Mesenchymal stem cell (in vitro differentiated cells and primary cell): ENCODE measurements around the gene MAJIN.

Experiments
- DNase-seq: peaks from one replicate; pipeline ENCODE4 v3.0.0-alpha.2; 2013
- H2AFZ ChIP-seq: one replicate; pipeline ENCODE4 v1.6.1; 2013; ENCODE audit warnings: low read depth, mild to moderate bottlenecking, control low read depth, inconsistent platforms, low read length, moderate library complexity
- H2AK5ac ChIP-seq: 2 replicates; pipeline ENCODE4 v1.6.1; 2013; ENCODE audit warnings: low read length, moderate library complexity, mild to moderate bottlenecking, inconsistent platforms; ENCODE audit not compliant: severe bottlenecking
- H2BK120ac ChIP-seq: one replicate; pipeline ENCODE4 v1.6.1; 2013; ENCODE audit warnings: low read depth, mild to moderate bottlenecking, inconsistent platforms, low read length, moderate library complexity
- H2BK12ac ChIP-seq, 2 experiments: one replicate each; pipeline ENCODE4 v1.6.1; 2013; ENCODE audit warnings: inconsistent platforms in 2 of 2, low read length in 2 of 2, mild to moderate bottlenecking in 2 of 2, moderate library complexity in 2 of 2, control low read depth in 1 of 2
- H2BK15ac ChIP-seq: one replicate; pipeline ENCODE4 v1.6.1; 2013; ENCODE audit warnings: mild to moderate bottlenecking, low read depth, inconsistent platforms; ENCODE audit not compliant: poor library complexity, severe bottlenecking
- H2BK5ac ChIP-seq: 2 replicates; pipeline ENCODE4 v1.6.1; 2013; ENCODE audit warnings: low read depth, mild to moderate bottlenecking, low read length, control low read depth, inconsistent platforms; ENCODE audit not compliant: poor library complexity, severe bottlenecking
- H3K14ac ChIP-seq, 2 experiments: one replicate each; pipeline ENCODE4 v1.6.1; 2013; ENCODE audit warnings: inconsistent platforms in 2 of 2, low read length in 2 of 2, control low read depth in 1 of 2, mild to moderate bottlenecking in 1 of 2, moderate library complexity in 1 of 2
- H3K18ac ChIP-seq, 2 experiments: one replicate each; pipeline ENCODE4 v1.6.1; 2013; ENCODE audit warnings: inconsistent platforms in 2 of 2, low read length in 2 of 2, control low read depth in 1 of 2, low read depth in 1 of 2, mild to moderate bottlenecking in 1 of 2
- H3K23ac ChIP-seq, 2 experiments: one replicate each; pipeline ENCODE4 v1.6.1; 2013; ENCODE audit warnings: inconsistent platforms in 2 of 2, low read length in 2 of 2, mild to moderate bottlenecking in 2 of 2, moderate library complexity in 2 of 2, control low read depth in 1 of 2
- H3K27ac ChIP-seq: 2 replicates; pipeline ENCODE4 v1.5.1; 2013; ENCODE audit warnings: mild to moderate bottlenecking, moderate library complexity, low read length, control low read depth, inconsistent platforms; ENCODE audit not compliant: poor library complexity, severe bottlenecking
- H3K27me3 ChIP-seq, 2 experiments: 2 replicates each; pipeline versions ENCODE4 v1.6.1 to v1.7.0; 2013; ENCODE audit warnings: low read length in 2 of 2, mild to moderate bottlenecking in 2 of 2, moderate library complexity in 2 of 2, control low read depth in 1 of 2, inconsistent platforms in 1 of 2; ENCODE audit not compliant: control insufficient read depth in 1 of 2, insufficient read depth in 1 of 2
- H3K36me3 ChIP-seq, 2 experiments: 2 replicates each; pipeline versions ENCODE4 v1.6.1 to v1.7.0; 2013; ENCODE audit warnings: low read length in 2 of 2, control low read depth in 1 of 2, inconsistent platforms in 1 of 2, low read depth in 1 of 2, mild to moderate bottlenecking in 1 of 2; ENCODE audit not compliant: insufficient read depth in 2 of 2, control insufficient read depth in 1 of 2
- H3K4ac ChIP-seq, 2 experiments: one replicate each; pipeline ENCODE4 v1.6.1; 2013; ENCODE audit warnings: inconsistent platforms in 2 of 2, low read length in 2 of 2, mild to moderate bottlenecking in 2 of 2, moderate library complexity in 2 of 2, control low read depth in 1 of 2, low read depth in 1 of 2
- H3K4me1 ChIP-seq: 2 replicates; pipeline ENCODE4 v1.6.1; 2013; ENCODE audit warnings: low read depth, low read length, control low read depth; ENCODE audit not compliant: control insufficient read depth, insufficient read depth
- H3K4me2 ChIP-seq: 2 replicates; pipeline ENCODE4 v1.6.1; 2013; ENCODE audit warnings: low read length, mild to moderate bottlenecking, inconsistent platforms; ENCODE audit not compliant: poor library complexity, severe bottlenecking
- H3K4me3 ChIP-seq, 2 experiments: 2 replicates each; pipeline versions ENCODE4 v1.5.1 to v1.7.0; 2013; ENCODE audit warnings: low read length in 2 of 2, mild to moderate bottlenecking in 2 of 2, control low read depth in 1 of 2, low read depth in 1 of 2; ENCODE audit not compliant: insufficient read depth in 1 of 2
- H3K79me1 ChIP-seq: replicated peaks from 2 replicates; pipeline ENCODE4 v1.6.1; 2013; ENCODE audit warnings: mild to moderate bottlenecking, control low read depth, low read length, inconsistent platforms; ENCODE audit not compliant: poor library complexity, severe bottlenecking
- H3K9ac ChIP-seq: 2 replicates; pipeline ENCODE4 v1.7.0; 2013; ENCODE audit warnings: mild to moderate bottlenecking, low read length, moderate library complexity
- H3K9me3 ChIP-seq: 2 replicates; pipeline ENCODE4 v1.7.0; 2013; ENCODE audit warnings: mild to moderate bottlenecking, low read length; ENCODE audit not compliant: control insufficient read depth
- H4K8ac ChIP-seq: one replicate; pipeline ENCODE4 v1.6.1; 2013; ENCODE audit warnings: inconsistent platforms, mild to moderate bottlenecking, low read length, moderate library complexity
- H4K91ac ChIP-seq: one replicate; pipeline ENCODE4 v1.6.1; 2013; ENCODE audit warnings: mild to moderate bottlenecking, low read length, inconsistent platforms
- WGBS: methylation state at CpG from one replicate; pipeline ENCODE4 v1.1.7; 2013; ENCODE audit warnings: mixed read lengths; 5-methylcytosine and 5-hydroxymethylcytosine counted together

MAJIN gene

DNA sequence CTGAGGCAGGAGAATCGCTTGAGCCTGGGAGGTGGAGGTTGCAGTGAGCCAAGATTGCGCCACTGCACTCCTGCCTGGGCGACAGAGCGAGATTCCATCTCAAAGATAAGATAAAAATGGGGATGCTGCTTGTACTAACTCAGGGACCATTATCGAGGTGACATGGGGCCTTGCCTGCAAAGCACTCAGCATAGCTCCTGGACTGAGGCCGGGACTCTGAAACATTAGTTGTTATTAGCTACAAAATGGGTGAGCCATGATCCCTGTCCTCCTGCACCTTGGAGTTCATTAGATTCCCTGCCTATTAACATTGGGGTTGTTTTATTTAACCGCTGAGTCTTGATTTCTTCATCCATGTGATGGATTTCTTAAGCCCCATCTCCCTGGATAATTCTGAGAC, 42.3 kb downstream of the MAJIN start:
- Histone ChIP-seq H3K14ac (no peak overlapping the region), H2BK12ac (no peak overlapping the region), H3K4ac (no peak overlapping the region), H2BK5ac (no peak overlapping the region), H3K36me3 (peaks cover 68 to 74% of the 10 kb centered on the region in 2 experiments), H2BK15ac (no peak overlapping the region), H3K27me3 (no peaks in the 10 kb centered on the region), H3K18ac (no peak overlapping the region), H3K9me3 (no peaks in the 10 kb centered on the region), H3K4me1 (peaks cover 11% of the 10 kb centered on the region), H2AK5ac (no peak overlapping the region), H4K8ac (no peak overlapping the region), H2BK120ac (no peak overlapping the region), H3K9ac (no peak overlapping the region), H2AFZ (no peak overlapping the region), H3K4me3 (no peak overlapping the region), H3K4me2 (no peak overlapping the region), H4K91ac (no peak overlapping the region), H3K79me1 (peaks cover 16% of the 10 kb centered on the region), H3K23ac (no peak overlapping the region), H3K27ac (no peak overlapping the region)
- 96% methylated on average over 7 of the region's 7 CpGs for WGBS
- no peak for DNase-seq

DNA sequence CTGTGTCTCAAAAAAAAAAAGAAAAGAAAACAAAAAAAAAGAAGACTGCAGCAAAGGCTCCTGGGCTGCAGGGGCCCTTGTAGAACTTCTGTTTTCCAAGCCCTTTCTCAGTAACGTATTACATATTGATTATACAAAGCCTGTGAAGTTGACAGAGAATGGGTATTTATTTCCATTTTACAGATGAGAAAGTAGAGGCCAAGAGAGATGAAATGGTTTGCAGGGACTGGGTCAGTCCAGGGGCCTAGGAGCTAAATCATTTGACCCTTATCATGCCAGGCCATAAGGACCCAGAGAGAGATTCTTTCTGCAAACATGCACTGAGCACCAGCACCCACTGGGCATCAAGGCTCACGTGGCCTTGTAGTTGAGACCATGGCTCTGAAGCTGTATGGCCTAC, 43.0 kb downstream of the MAJIN start:
- H2BK15ac ChIP-seq, result no peak overlapping the region
- H2BK5ac ChIP-seq, result no peak overlapping the region
- peaks cover 14% of the 10 kb centered on the region for H3K4me1 ChIP-seq
- H3K14ac ChIP-seq, result no peak overlapping the region
- no peak overlapping the region for H3K23ac ChIP-seq
- DNase-seq, result no peak
- H3K4me2 ChIP-seq, result no peak overlapping the region
- no peak overlapping the region for H3K4ac ChIP-seq
- H3K27ac ChIP-seq, result no peak overlapping the region
- H2AK5ac ChIP-seq, result no peak overlapping the region
- H4K91ac ChIP-seq, result no peak overlapping the region
- 98% methylated on average over 2 of the region's 2 CpGs for WGBS
- H3K18ac ChIP-seq, result no peak overlapping the region
- H3K79me1 ChIP-seq, result peaks cover 16% of the 10 kb centered on the region
- H2BK120ac ChIP-seq, result no peak overlapping the region
- H2BK12ac ChIP-seq, result no peak overlapping the region
- H3K9ac ChIP-seq, result no peak overlapping the region
- H2AFZ ChIP-seq, result no peak overlapping the region
- H3K9me3 ChIP-seq, result no peaks in the 10 kb centered on the region
- H3K4me3 ChIP-seq, result no peak overlapping the region
- H3K27me3 ChIP-seq, result no peaks in the 10 kb centered on the region
- no peak overlapping the region for H4K8ac ChIP-seq
- H3K36me3 ChIP-seq, result peaks cover 64 to 71% of the 10 kb centered on the region in 2 experiments

DNA sequence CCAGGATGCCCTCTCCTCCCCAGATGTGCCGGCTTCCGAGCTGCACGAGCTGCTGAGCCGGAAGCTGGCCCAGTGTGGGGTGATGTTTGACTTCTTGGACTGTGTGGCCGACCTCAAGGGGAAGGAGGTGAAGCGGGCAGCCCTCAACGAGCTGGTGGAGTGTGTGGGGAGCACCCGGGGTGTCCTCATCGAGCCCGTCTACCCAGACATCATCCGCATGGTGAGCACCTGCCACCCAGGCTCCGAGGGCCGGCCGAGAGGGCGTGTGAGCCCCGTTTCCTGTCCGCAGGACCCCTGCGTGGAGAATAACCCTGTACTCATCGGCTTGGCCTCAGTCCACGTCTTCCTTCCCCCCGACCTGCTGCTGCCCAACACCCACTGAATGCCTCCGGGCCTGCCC, 45.2 kb downstream of the MAJIN start:
- H2BK5ac ChIP-seq, result no peak overlapping the region
- DNase-seq, result no peak
- no peaks in the 10 kb centered on the region for H3K9me3 ChIP-seq
- H3K27ac ChIP-seq, result no peak overlapping the region
- H3K9ac ChIP-seq, result no peak overlapping the region
- H2AFZ ChIP-seq, result no peak overlapping the region
- H3K4me1 ChIP-seq, result peaks cover 21% of the 10 kb centered on the region
- no peak overlapping the region for H3K14ac ChIP-seq
- H3K23ac ChIP-seq, result peak overlapping the region in 1 of 2 experiments; percentile 43
- no peak overlapping the region for H3K4ac ChIP-seq
- H4K91ac ChIP-seq, result no peak overlapping the region
- no peaks in the 10 kb centered on the region for H3K27me3 ChIP-seq
- no peak overlapping the region for H2BK15ac ChIP-seq
- peaks cover 42 to 48% of the 10 kb centered on the region in 2 experiments for H3K36me3 ChIP-seq
- H2BK120ac ChIP-seq, result no peak overlapping the region
- no peak overlapping the region for H4K8ac ChIP-seq
- no peak overlapping the region for H3K4me3 ChIP-seq
- 95% methylated on average over 20 of the region's 22 CpGs for WGBS
- no peak overlapping the region for H2AK5ac ChIP-seq
- H3K4me2 ChIP-seq, result no peak overlapping the region
- H2BK12ac ChIP-seq, result no peak overlapping the region
- H3K79me1 ChIP-seq, result peaks cover 16% of the 10 kb centered on the region
- H3K18ac ChIP-seq, result no peak overlapping the region

DNA sequence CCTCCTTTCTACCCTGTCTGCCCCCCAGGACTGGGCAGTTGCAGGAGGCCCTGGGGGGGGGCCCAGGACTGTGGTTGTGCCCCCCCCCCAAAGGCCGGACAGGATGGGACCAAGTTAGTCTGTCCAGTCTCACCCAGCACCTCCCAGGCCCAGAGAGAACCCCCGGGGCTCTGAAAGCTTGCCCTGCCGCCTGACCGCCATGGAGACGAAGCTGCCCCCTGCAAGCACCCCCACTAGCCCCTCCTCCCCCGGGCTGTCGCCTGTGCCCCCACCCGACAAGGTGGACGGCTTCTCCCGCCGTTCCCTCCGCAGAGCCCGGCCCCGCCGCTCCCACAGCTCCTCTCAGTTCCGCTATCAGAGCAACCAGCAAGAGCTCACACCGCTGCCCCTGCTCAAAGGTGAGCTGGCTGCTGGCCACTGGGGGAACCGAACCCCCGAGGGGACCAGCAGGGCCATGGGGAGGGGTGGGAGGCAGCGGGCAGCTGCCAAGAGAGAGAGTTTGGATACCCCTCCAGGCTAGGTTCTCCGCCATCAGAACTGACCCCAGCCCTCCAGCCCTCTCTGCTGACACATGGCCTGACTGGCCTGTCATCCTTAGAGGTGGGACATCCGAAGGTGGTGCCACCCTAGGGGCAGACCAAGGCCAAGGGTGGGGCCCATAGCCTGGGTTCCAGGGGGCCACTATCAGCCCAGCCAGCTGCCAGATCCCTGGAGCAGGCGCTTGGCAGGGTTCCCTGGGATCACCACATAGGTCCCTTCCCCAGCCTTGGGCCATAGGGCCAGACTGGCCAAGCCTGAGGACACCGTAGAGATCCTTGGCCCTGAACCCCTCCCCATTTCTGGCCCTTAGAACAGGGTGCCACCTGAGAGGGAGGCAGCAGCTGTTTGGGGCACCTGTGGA, 46.1 kb downstream of the MAJIN start:
- Histone ChIP-seq H3K18ac (no peak overlapping the region), H2BK15ac (no peak overlapping the region), H3K9ac (peak overlapping the region; percentile 94), H2BK120ac (no peak overlapping the region), H3K23ac (no peak overlapping the region), H3K4me3 (peak overlapping the region in 1 of 2 experiments; percentile 91), H2AK5ac (no peak overlapping the region), H2BK5ac (no peak overlapping the region), H3K27ac (no peak overlapping the region), H3K4me2 (peak overlapping the region; percentile 94), H3K27me3 (no peaks in the 10 kb centered on the region), H3K36me3 (peaks cover 33 to 39% of the 10 kb centered on the region in 2 experiments), H3K4ac (no peak overlapping the region), H2AFZ (no peak overlapping the region), H3K9me3 (no peaks in the 10 kb centered on the region), H4K91ac (no peak overlapping the region), H3K14ac (no peak overlapping the region), H4K8ac (no peak overlapping the region), H3K4me1 (peaks cover 21% of the 10 kb centered on the region), H2BK12ac (no peak overlapping the region), H3K79me1 (peaks cover 16% of the 10 kb centered on the region)
- WGBS, result 91% methylated on average over 17 of the region's 24 CpGs
- no peak for DNase-seq
